Gastrocnemius medialis (tissue), 4 donors: Measurements from ENCODE around the gene SSC4D. TPM values are rescaled to one million over a fixed set of nuclear protein-coding genes. Genes with fewer than 3 reads are reported as not detected.
"Not testable (repeated sequence)": the region's sequence is repeated elsewhere in the genome, so short reads cannot be mapped to it uniquely, and the experiment has no call there.

Experiments
- ATAC-seq, 2 donors: fragments of 150-250 bp; one replicate each; pipeline ENCODE4 v1.9.1; 2016
- DNase-seq, 2 donors: peaks; one replicate each; pipeline ENCODE4 v3.0.0-alpha.2; 2019
- H3K27ac ChIP-seq, 4 donors: fragments of 200-600 bp; sonication (generic); 1 replicate in 1 of 4; 2 replicates in 3 of 4; pipeline ENCODE4 v1.5.1; 2016 to 2018; ENCODE audit warnings: mild to moderate bottlenecking in 2 of 4, moderate library complexity in 1 of 4
- H3K27me3 ChIP-seq, 3 donors: fragments of 200-600 bp; sonication (generic) in 2 of 3; 1 replicate in 1 of 3; 2 replicates in 2 of 3; pipeline versions ENCODE4 v1.5.1 to v1.6.0; 2016 to 2019; ENCODE audit warnings: mild to moderate bottlenecking in 1 of 3, moderate library complexity in 1 of 3
- H3K36me3 ChIP-seq, 2 donors: fragments of 200-600 bp; sonication (generic) in 1 of 2; one replicate each; pipeline ENCODE4 v1.5.1; 2017 to 2018
- H3K4me1 ChIP-seq, 2 donors: fragments of 200-600 bp; sonication (generic) in 1 of 2; one replicate each; pipeline ENCODE4 v1.5.1; 2016 to 2017; ENCODE audit warnings: mild to moderate bottlenecking in 2 of 2
- H3K4me3 ChIP-seq, 4 donors: fragments of 200-600 bp; sonication (generic) in 3 of 4; 1 replicate in 1 of 4; 2 replicates in 3 of 4; pipeline ENCODE4 v1.5.1; 2016 to 2019; ENCODE audit warnings: mild to moderate bottlenecking in 2 of 4
- H3K9me3 ChIP-seq, 3 donors: fragments of 200-600 bp; sonication (generic) in 2 of 3; 1 replicate in 1 of 3; 2 replicates in 2 of 3; pipeline ENCODE4 v1.5.1; 2016 to 2019
- POLR2A ChIP-seq, 2 donors: fragments of 450-650 bp; IDR thresholded peaks; one replicate each; pipeline ENCODE4 v1.6.1; 2017; ENCODE audit warnings: antibody characterized with exemption in 2 of 2, mild to moderate bottlenecking in 2 of 2, moderate library complexity in 2 of 2
- in situ Hi-C, 4 donors: fragments of 200-750 bp; cut with MboI; loops; one replicate each; pipeline versions ENCODE4 v1.15.0 to v1.8.0; 2017; ENCODE audit warnings: low sequenced_read_pairs in 4 of 4
- intact Hi-C: fragments of 100-400 bp; cut with DNase I; formaldehyde crosslinking; loops from one replicate; pipeline ENCODE4 v1.15.1; 2023; ENCODE audit warnings: low total_unique reads
- total RNA-seq, 4 donors: library from RNA; depleted of rRNA; stranded (reverse); fragments of >200 nt; gene quantifications; one replicate each; pipeline versions ENCODE4 v1.1.0 to v1.2.3, GENCODE V29; 2016
- TF ChIP-seq, protein P1 (sequence below), 5 experiments: fragments of 450-650 bp in 3 of 5; fragments of 200-600 bp in 2 of 5; sonication (generic) in 2 of 5; IDR thresholded peaks in 4 of 5; conservative IDR thresholded peaks in 1 of 5; 1 replicate in 4 of 5; 2 replicates in 1 of 5; pipeline ENCODE4 v1.5.1; 2016 to 2019; ENCODE audit warnings: antibody characterized with exemption in 5 of 5, mild to moderate bottlenecking in 3 of 5, moderate library complexity in 3 of 5

SSC4D gene
- total RNA-seq, 4 donors from 2014 or later = 0.20 to 0.68 (median 0.25) TPM; not detected in 1

DNA sequence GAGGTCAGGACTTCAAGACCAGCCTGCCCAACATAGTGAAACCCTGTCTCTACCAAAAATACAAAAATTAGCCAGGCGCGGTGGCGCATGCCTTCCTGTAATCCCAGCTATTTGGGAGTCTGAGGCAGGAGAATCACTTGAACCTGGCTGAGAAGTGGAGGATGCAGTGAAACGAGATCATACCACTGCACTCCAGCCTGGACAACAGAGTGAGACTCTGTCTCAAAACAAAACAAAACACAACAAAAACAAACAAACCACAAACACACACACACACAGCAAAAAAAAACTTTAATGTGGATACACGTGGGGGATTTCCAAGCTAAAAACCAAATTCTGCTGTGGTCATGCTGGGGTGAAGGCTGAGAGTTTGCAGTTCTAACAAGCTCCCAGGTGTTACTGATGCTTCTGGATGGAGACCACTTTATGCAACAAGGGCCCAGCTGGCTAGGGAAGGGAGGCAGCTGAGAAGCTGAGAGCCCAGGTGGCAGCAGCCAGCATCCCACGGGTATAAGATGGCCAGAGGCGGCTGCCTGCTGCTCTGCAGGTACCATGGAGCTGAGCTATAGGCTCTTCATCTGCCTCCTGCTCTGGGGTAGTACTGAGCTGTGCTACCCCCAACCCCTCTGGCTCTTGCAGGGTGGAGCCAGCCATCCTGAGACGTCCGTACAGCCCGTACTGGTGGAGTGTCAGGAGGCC lies 15.1 kb upstream of the SSC4D start, which contains the start of gene ZP3:
TSS of gene ZP3 (plus strand) at position 538 of the 699 bp plus-strand sequence. CDS start at position 553, 15 bp downstream.
- TF ChIP-seq POLR2A (IDR thresholded peaks at IDR 0.05) = no peak
- TF ChIP-seq, protein P1, sequence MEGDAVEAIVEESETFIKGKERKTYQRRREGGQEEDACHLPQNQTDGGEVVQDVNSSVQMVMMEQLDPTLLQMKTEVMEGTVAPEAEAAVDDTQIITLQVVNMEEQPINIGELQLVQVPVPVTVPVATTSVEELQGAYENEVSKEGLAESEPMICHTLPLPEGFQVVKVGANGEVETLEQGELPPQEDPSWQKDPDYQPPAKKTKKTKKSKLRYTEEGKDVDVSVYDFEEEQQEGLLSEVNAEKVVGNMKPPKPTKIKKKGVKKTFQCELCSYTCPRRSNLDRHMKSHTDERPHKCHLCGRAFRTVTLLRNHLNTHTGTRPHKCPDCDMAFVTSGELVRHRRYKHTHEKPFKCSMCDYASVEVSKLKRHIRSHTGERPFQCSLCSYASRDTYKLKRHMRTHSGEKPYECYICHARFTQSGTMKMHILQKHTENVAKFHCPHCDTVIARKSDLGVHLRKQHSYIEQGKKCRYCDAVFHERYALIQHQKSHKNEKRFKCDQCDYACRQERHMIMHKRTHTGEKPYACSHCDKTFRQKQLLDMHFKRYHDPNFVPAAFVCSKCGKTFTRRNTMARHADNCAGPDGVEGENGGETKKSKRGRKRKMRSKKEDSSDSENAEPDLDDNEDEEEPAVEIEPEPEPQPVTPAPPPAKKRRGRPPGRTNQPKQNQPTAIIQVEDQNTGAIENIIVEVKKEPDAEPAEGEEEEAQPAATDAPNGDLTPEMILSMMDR (IDR thresholded peaks at IDR 0.05 in 4 of 5, conservative IDR thresholded peaks at IDR 0.05 in 1 of 5) = no peak
- ATAC-seq (no peak), DNase-seq (no peak)
- H3K4me3 ChIP-seq = no peak within 1 kb of the TSS
- in situ Hi-C loops = loop anchor here in 2 of 4 donors (25.0 kb wide), 2 partner anchors 188 to 237 kb away; no protein-coding TSS in a partner anchor
- no peaks in the 10 kb centered on the region for H3K27me3 ChIP-seq
- no peaks in the 10 kb centered on the region for H3K9me3 ChIP-seq
- H3K4me1 ChIP-seq = no peaks in the 10 kb centered on the region
- intact Hi-C loops = no loop called here
- no peak within 1 kb of the TSS for H3K27ac ChIP-seq
- no peaks in the 10 kb centered on the region for H3K36me3 ChIP-seq

DNA sequence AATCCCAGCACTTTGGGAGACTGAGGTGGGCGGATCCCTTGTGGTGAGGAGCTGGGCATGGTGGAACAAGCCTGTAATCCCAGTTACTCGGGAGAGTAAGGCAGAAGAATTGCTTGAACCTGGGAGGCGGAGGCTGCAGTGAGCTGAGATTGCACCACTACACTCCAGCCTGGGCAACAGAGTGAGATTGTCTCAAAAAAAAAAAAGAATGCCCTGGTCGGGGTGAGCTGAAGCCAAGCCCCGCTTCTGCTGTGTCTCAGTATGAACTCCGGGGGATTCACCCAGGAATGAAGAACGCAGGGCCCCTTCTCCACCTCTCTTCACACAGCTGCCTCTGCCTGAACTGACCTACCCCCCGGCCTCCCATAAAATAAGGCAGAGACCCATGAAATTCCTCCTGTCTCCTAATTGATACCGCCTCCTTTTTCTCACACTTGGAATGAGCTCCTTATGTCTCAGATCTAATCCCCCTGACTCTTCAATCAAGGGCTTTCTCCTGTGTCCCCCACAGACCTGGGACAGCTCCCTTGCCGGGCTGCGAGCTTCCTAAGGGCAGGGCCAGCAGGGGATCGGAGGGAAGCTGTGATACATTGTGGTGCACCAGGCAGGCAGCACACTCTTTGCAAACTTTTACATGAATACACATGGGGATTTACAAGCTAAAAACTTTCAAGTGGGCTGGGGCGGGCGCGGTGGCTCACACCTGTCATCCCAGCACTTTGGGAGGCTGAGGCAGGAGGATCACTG lies 14.3 kb upstream of the SSC4D start:
- DNase-seq (no peak), ATAC-seq (no peak)
- H3K4me1 ChIP-seq = no peaks in the 10 kb centered on the region
- no peaks in the 10 kb centered on the region for H3K9me3 ChIP-seq
- H3K27me3 ChIP-seq = no peaks in the 10 kb centered on the region
- H3K4me3 ChIP-seq = no peak overlapping the region
- intact Hi-C loops = no loop called here
- no peaks in the 10 kb centered on the region for H3K36me3 ChIP-seq
- TF ChIP-seq, protein P1 (IDR thresholded peaks at IDR 0.05 in 4 of 5, conservative IDR thresholded peaks at IDR 0.05 in 1 of 5) = no peak
- TF ChIP-seq POLR2A (IDR thresholded peaks at IDR 0.05) = no peak
- no peak overlapping the region for H3K27ac ChIP-seq
- in situ Hi-C loops = loop anchor here in 1 of 4 donors (25.0 kb wide), 1 partner anchor 237 kb away; no protein-coding TSS in a partner anchor

DNA sequence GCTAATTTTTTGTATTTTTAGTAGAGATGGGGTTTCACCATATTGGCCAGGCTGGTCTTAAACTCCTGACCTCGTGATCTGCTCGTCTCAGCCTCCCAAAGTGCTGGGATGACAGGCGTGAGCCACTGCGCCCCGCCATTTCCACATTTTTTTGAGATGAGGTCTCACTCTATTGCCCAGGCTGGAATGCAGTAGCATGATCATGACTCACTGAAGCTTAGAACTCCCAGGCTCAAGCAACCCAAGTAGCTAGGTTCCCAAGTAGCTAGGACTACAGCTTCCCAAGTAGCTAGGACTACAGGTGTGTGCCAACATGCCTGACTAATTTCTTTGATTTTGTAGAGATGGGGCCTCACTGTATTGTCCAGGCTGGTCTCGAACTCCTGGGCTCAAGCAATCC lies 11.6 kb upstream of the SSC4D start:
- DNase-seq, ATAC-seq, H3K9me3 ChIP-seq, H3K27me3 ChIP-seq, H3K4me1 ChIP-seq, H3K36me3 ChIP-seq, H3K27ac ChIP-seq, intact Hi-C loops, H3K4me3 ChIP-seq: not testable (repeated sequence)
- in situ Hi-C loops = loop anchor here in 1 of 4 donors (25.0 kb wide), 1 partner anchor 234 kb away; no protein-coding TSS in a partner anchor

DNA sequence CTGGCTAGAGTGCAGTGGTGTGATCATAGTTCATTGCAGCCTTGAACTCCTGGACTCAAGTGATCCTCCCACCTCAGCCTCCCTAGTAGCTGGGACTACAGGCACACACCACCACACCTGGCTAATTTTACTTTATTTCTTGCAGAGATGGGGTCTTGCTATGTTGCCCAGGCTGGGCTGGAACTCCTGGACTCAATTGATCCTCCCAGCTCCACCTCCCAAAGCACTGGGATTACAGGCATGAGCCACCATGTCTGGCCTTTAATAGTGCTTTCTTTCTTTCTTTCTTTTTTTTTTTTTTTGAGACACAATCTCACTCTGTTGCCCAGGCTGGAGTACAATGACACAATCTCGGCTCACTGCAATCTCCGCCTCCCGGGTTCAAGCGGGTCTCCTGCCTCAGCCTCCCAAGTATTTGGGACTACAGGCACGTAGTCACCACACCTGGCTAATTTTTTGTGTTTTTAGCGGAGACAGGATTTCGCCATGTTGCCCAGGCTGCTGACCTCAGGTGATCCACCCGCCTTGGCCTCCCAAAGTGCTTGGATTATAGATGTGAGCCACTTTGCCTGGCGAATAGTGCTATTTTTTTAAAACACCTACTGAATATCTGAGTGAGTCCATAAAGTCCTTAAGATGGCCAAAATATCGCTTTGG lies 8.3 kb upstream of the SSC4D start:
- DNase-seq, H3K4me1 ChIP-seq, ATAC-seq, H3K9me3 ChIP-seq, intact Hi-C loops, H3K27me3 ChIP-seq, H3K36me3 ChIP-seq, H3K27ac ChIP-seq, H3K4me3 ChIP-seq: not testable (repeated sequence)
- in situ Hi-C loops = loop anchor here in 1 of 4 donors (25.0 kb wide), 1 partner anchor 230 kb away; no protein-coding TSS in a partner anchor

DNA sequence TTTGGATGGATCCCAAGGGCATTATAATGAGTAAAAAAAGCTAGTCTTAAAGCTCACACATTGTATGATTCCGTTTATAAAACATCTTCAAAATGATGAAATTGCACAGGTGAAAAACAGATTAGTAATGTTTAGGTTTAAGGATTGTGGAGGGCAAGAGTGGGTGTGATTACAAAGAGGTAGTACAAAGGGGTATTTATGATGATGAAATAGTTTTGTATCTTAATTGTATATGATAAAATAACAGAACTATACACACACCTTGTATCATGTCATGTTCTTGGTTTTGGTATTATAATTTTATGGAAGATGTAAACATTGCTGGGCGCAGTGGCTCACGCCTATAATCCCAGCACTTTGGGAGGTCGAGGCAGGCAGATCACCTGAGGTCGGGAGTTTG lies 2.8 kb upstream of the SSC4D start:
- DNase-seq = no peak
- TF ChIP-seq, protein P1 (IDR thresholded peaks at IDR 0.05 in 4 of 5, conservative IDR thresholded peaks at IDR 0.05 in 1 of 5) = no peak
- TF ChIP-seq POLR2A (IDR thresholded peaks at IDR 0.05) = no peak
- Histone ChIP-seq H3K36me3 (no peaks in the 10 kb centered on the region), H3K27ac (no peak overlapping the region), H3K4me3 (no peak overlapping the region), H3K9me3 (no peaks in the 10 kb centered on the region), H3K4me1 (no peaks in the 10 kb centered on the region), H3K27me3 (no peaks in the 10 kb centered on the region)
- ATAC-seq = no peak
- intact Hi-C loops (no loop called here), in situ Hi-C loops (loop anchor here in 1 of 4 donors (25.0 kb wide), 1 partner anchor 225 kb away; no protein-coding TSS in a partner anchor)
